HG02623 (cell line): ENCODE results near the gene ADAMTS15.
"Not testable (repeated sequence)": the region's sequence is repeated elsewhere in the genome, so short reads cannot be mapped to it uniquely, and the experiment has no call there.

Experiments used
- ATAC-seq: cut with Tn5 transposase; IDR thresholded peaks from one replicate; pipeline ENCODE4 v1.9.1; 2021; ENCODE audit warnings: moderate library complexity; ENCODE audit not compliant: unreplicated experiment

Gene ADAMTS15

GRCh38 chr11:130434521-130435223 is 13.8 kb upstream of the ADAMTS15 start:
- peak; percentile 85 for ATAC-seq

DNA sequence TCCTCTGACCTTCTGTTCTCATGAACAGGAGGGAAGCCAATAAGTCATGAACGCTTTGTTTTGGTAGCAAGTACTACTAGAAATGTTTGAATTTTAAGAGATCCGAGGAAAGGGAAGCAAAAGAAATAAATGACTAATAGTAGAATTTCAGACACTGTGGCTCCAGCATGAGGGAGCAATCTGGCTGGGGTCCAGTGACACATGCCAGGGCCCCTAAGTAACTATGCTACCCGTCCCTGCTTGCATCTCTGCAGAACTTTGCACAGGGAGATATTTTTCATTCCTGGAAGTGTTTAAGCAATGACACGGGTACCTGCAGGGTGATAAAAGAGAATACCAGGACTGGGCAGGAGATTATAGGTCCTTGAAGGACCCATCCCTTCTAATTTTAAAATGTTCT is 12.8 kb upstream of the ADAMTS15 start:
- no peak for ATAC-seq

- ATAC-seq = no peak
Observed at GRCh38 chr11:130436171-130436570, 12.3 kb upstream of the ADAMTS15 start.

DNA sequence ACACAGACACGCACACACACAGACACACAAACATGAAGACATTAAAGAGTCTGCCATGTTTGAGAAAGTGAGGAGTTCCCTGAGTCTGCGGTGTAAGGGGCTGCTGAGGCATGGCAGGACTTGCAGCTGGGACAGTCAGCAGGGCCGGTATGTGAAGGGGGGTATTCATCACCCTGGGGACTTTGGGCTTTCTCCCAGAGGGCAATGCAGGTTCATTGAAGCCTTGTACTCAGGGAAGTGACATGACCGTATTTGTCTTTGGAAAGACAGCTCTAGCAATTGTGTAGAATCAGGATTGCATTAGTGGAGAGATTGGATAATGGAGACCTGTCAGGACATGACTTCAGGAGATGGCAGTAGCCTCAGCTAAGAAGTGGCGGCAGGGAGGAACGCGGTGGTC is 10.6 kb upstream of the ADAMTS15 start:
- no peak for ATAC-seq

- ATAC-seq = not testable (repeated sequence)
Observed at GRCh38 chr11:130438401-130439159, 9.9 kb upstream of the ADAMTS15 start.

- ATAC-seq = no peak
Observed at GRCh38 chr11:130439160-130439519, 9.3 kb upstream of the ADAMTS15 start.

GRCh38 chr11:130439876-130440275 is 8.6 kb upstream of the ADAMTS15 start:
- no peak for ATAC-seq

DNA sequence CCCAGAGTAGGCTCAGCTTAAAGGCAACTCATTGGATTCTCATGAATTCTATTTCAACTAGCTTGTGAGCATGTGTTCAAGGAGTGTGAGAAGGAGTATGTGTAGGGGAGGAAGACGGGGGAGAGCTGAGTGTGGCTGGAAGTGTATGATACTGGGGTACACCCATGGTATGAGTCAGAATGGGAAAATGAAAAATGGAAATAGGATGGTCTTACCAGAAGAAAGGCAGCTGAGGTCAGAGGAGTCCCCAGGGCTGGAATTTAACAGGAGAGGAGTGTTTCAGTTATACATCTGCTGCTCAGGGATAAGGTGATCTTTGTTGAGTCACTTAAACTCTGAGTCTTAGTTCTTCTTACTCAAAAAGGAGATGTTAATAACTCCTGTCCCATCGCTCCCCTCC is 6.7 kb upstream of the ADAMTS15 start:
- ATAC-seq = no peak

GRCh38 chr11:130442737-130443136 is 5.7 kb upstream of the ADAMTS15 start:
- no peak for ATAC-seq

GRCh38 chr11:130445788-130446187 is 2.7 kb upstream of the ADAMTS15 start:
- no peak for ATAC-seq

DNA sequence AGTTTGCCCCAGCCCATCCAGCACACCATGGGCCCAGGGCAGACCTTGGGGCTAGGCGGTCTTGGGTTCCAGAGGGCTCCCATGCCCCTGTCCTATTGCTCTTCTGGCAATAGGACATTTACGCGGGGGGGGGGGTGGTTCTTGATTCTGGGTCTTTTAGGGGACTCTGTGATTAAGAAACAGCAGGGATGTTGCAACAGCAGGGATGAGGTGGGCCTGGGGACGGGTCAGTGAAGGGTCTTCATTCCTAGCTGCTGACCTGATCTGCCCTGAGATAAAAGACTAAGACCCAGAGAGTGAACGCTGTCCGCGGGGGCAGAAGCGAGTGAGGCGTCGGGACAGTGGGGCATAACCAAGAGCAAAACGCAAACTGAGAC is 418 bp upstream of the ADAMTS15 start:
- no peak for ATAC-seq

DNA sequence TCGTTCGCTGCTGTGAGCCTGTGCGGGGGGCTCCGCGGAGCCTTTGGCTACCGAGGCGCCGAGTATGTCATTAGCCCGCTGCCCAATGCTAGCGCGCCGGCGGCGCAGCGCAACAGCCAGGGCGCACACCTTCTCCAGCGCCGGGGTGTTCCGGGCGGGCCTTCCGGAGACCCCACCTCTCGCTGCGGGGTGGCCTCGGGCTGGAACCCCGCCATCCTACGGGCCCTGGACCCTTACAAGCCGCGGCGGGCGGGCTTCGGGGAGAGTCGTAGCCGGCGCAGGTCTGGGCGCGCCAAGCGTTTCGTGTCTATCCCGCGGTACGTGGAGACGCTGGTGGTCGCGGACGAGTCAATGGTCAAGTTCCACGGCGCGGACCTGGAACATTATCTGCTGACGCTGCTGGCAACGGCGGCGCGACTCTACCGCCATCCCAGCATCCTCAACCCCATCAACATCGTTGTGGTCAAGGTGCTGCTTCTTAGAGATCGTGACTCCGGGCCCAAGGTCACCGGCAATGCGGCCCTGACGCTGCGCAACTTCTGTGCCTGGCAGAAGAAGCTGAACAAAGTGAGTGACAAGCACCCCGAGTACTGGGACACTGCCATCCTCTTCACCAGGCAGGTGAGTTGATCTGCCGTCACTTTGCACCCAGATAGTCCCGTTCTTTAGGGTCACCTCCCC is 1.0 kb downstream of the ADAMTS15 start:
- ATAC-seq = no peak

DNA sequence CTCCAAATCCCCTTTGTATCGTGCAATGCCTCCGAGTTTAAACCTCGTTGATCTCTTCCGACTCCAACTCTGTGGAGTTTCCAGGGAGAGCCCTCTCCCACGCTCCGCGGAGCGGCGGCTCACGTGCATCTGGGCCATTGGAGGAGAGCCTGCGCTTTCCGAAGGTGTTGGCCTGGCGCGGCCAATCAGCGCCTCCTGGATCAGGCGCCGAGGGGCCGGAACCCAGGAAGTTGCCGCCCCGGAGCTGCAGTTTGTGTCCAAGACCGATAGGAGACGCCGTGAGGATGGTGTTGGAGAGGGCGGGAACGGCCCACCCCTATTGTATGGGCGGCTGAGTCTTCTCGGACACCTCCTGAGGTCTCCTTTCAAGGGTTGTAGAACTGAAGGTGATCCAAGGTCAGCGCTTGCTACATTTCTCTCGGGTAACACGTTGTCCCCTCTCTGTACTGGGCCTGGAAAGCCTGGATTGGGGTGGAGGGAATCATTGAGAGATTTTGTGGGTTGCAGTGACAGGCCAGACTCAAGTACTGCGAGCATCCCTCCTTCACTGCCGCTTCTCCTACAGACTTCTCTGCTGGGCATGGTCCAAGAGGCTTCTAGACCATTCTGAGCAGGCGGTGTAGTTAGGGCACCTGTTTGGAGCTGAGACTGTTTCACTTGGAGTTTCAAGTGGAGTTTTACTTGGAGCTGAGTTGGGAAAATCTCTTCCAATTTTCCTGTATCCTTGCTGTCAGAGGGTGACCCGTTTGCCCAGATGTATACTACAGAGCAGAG is 1.7 kb downstream of the ADAMTS15 start:
- no peak for ATAC-seq

GRCh38 chr11:130451231-130452019 is 3.0 kb downstream of the ADAMTS15 start:
- ATAC-seq = no peak

GRCh38 chr11:130452176-130452575 is 3.7 kb downstream of the ADAMTS15 start:
- no peak for ATAC-seq

GRCh38 chr11:130452940-130453339 is 4.5 kb downstream of the ADAMTS15 start:
- no peak for ATAC-seq

DNA sequence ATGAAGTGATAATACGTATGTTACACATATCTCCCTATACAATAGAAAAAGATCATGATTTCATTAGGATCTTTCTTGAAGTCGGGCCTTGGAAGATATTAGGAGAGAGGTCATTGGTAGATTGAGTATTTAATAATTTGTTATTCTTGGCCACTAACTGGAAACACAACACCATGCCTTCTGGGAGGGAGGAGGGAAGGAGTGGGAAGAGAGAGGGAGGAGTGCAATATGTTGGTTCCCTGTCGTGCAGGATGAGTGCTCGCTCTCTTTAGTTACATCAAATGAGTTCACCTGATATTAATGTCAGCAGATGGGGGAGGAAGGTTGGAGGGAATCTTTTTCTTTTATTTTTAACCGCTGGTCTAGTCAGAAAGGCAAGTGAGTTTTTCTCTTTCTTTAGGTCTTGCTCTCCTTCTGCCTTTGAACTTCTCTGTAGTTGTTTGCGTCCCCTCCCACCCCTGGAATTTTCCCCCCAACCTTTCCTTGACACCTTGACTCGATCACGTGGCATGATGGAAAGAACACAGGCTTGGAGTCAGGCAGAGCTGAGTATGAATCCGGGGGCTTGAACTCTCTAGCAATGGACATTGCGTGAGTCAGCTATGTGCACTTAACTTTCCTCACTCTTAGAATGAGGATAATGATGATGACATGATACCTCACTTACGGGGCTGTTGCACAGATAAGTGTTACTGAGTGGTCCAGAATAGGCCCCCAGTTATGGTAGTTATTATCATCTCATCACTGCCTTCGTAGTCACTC is 6.2 kb downstream of the ADAMTS15 start:
- no peak for ATAC-seq

DNA sequence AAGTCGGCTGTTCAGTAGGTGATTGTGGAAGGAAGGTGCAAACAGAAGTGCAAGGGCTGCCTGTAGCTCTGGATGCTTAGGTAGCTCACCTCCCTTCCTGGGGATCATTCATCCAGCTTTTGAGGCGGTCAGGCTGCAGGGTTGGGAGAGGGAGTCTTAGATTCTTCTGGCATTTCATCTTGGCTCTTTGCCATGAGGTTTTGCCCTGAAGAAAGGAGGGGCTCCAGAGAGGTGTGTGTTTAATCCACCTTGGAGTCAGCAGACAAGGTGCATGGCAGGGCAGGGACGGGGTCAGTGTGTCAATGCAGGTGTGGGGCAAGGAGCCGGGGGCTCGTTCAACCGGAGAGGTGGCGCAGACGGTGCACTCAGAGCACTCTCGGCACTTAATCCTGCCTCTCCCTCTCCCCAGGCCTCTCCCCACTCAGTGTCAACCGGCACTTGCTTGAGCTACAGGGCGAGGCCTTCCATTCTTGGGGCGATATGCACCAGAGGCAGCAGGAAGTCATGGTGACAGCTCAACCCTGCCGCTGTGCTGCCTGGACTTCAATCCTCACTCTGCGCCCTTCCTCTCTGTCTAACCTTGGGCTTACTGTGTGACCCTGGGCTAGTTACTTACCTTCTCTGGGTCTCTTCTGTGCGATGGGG is 7.2 kb downstream of the ADAMTS15 start:
- ATAC-seq = no peak

- ATAC-seq = no peak
Observed at GRCh38 chr11:130456286-130456685, 7.8 kb downstream of the ADAMTS15 start.
